Fibroblast of skin of back (primary cell): Measurements from ENCODE around the gene ARTN.

Source experiments
- DNase-seq: peaks from one replicate; pipeline ENCODE4 v3.0.0-alpha.2; 2013

The ARTN gene

GRCh38 chr1:43973981-43974442, 40.4 kb downstream of the ARTN start:
- no peak for DNase-seq

- DNase-seq: peak; percentile 94
These were observed 41.0 kb downstream of the ARTN start, which contains the start of gene ATP6V0B for GRCh38 chr1:43974443-43975248. Gene ATP6V0B (plus strand): TSS chr1:43974960. CDS start chr1:43975041, 81 bp downstream.

- DNase-seq: no peak
These were observed 41.8 kb downstream of the ARTN start for GRCh38 chr1:43975249-43975961.

GRCh38 chr1:43976045-43976444, 42.4 kb downstream of the ARTN start:
- no peak for DNase-seq

GRCh38 chr1:43976890-43977289, 43.3 kb downstream of the ARTN start:
- no peak for DNase-seq

- DNase-seq: no peak
These were observed 44.0 kb downstream of the ARTN start for GRCh38 chr1:43977376-43978263.

- no peak for DNase-seq
These were observed 44.6 kb downstream of the ARTN start for GRCh38 chr1:43978264-43978550.

- DNase-seq: peak; percentile 52
These were observed 45.1 kb downstream of the ARTN start, which contains the start of gene B4GALT2 for GRCh38 chr1:43978551-43979260. Gene B4GALT2 (plus strand): TSS chr1:43979210. CDS start chr1:43981161, 1,951 bp downstream.

GRCh38 chr1:43979261-43979527, 45.6 kb downstream of the ARTN start:
- no peak for DNase-seq

- DNase-seq: peak; percentile 71
These were observed 46.1 kb downstream of the ARTN start for GRCh38 chr1:43979528-43980254.

- DNase-seq: no peak
These were observed 46.9 kb downstream of the ARTN start for GRCh38 chr1:43980255-43981134.

GRCh38 chr1:43981135-43981491, 47.5 kb downstream of the ARTN start:
- no peak for DNase-seq

- DNase-seq: no peak
These were observed 48.0 kb downstream of the ARTN start for GRCh38 chr1:43981636-43982035.

GRCh38 chr1:43982241-43982640, 48.6 kb downstream of the ARTN start:
- DNase-seq: no peak

GRCh38 chr1:43982808-43983207, 49.2 kb downstream of the ARTN start:
- DNase-seq: no peak

- DNase-seq: no peak
These were observed 49.8 kb downstream of the ARTN start for GRCh38 chr1:43983253-43983899.

- DNase-seq: no peak
These were observed 51.3 kb downstream of the ARTN start for GRCh38 chr1:43984855-43985254.

GRCh38 chr1:43985984-43986595, 52.5 kb downstream of the ARTN start:
- no peak for DNase-seq

- DNase-seq: no peak
These were observed 53.1 kb downstream of the ARTN start for GRCh38 chr1:43986712-43987111.
